Fibroblast of lung (primary cell): Measurements from ENCODE around the gene GPER1.

ENCODE experiments used
- EZH2 ChIP-seq: IDR thresholded peaks from 2 replicates; pipeline ENCODE4 v1.5.1; 2012; ENCODE audit warnings: low read length, control low read depth, mild to moderate bottlenecking; ENCODE audit errors: missing control alignments
- TF ChIP-seq, protein P1 (sequence below), 2 donors: IDR thresholded peaks in 1 of 2; conservative IDR thresholded peaks in 1 of 2; 1 replicate in 1 of 2; 2 replicates in 1 of 2; pipeline ENCODE4 v1.5.1; 2011 to 2012; ENCODE audit warnings: low read length in 2 of 2, control low read depth in 1 of 2, inconsistent platforms in 1 of 2, low read depth in 1 of 2, mild to moderate bottlenecking in 1 of 2

GRCh38 chr7:1076184-1077072 lies 11.5 kb upstream of the GPER1 start:
- TF ChIP-seq, protein P1, sequence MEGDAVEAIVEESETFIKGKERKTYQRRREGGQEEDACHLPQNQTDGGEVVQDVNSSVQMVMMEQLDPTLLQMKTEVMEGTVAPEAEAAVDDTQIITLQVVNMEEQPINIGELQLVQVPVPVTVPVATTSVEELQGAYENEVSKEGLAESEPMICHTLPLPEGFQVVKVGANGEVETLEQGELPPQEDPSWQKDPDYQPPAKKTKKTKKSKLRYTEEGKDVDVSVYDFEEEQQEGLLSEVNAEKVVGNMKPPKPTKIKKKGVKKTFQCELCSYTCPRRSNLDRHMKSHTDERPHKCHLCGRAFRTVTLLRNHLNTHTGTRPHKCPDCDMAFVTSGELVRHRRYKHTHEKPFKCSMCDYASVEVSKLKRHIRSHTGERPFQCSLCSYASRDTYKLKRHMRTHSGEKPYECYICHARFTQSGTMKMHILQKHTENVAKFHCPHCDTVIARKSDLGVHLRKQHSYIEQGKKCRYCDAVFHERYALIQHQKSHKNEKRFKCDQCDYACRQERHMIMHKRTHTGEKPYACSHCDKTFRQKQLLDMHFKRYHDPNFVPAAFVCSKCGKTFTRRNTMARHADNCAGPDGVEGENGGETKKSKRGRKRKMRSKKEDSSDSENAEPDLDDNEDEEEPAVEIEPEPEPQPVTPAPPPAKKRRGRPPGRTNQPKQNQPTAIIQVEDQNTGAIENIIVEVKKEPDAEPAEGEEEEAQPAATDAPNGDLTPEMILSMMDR (conservative IDR thresholded peaks at IDR 0.05 in 1 of 2, IDR thresholded peaks at IDR 0.05 in 1 of 2; ENCODE audit: low read depth in 1 of 2, low read length in 2 of 2) = no peak
- no peak for TF ChIP-seq EZH2
